ENCODE results near the gene FAM149A.

DNA sequence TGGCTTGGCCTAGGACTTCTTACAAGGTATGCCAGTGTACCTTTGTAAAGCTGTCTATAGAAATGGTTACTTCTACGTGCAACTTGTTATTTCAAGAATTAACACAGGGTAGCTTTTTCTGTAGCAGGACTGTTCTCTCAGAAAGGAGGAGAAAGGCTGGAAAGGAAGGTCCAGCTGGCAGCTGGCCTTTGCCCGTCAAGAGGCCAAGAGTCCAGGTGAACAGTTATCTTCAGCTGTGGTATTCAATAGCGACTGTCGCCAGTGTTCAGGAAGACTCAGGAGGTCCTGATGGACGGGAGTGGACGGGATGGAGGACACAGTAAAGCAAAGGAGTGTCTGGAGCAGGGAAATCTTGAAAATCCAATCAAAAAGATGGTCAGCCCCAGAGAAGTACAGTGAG is 91.6 kb downstream of the FAM149A start:
- TF ChIP-seq, protein P1, sequence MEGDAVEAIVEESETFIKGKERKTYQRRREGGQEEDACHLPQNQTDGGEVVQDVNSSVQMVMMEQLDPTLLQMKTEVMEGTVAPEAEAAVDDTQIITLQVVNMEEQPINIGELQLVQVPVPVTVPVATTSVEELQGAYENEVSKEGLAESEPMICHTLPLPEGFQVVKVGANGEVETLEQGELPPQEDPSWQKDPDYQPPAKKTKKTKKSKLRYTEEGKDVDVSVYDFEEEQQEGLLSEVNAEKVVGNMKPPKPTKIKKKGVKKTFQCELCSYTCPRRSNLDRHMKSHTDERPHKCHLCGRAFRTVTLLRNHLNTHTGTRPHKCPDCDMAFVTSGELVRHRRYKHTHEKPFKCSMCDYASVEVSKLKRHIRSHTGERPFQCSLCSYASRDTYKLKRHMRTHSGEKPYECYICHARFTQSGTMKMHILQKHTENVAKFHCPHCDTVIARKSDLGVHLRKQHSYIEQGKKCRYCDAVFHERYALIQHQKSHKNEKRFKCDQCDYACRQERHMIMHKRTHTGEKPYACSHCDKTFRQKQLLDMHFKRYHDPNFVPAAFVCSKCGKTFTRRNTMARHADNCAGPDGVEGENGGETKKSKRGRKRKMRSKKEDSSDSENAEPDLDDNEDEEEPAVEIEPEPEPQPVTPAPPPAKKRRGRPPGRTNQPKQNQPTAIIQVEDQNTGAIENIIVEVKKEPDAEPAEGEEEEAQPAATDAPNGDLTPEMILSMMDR (IDR thresholded peaks at IDR 0.05 in 8 of 11, conservative IDR thresholded peaks at IDR 0.05 in 3 of 11) = no peak
- TF ChIP-seq POLR2AphosphoS5 (IDR thresholded peaks at IDR 0.05) (no peak), POLR2A (IDR thresholded peaks at IDR 0.05) (no peak)

Data from spleen (tissue), 7 donors.